ENCODE results near the gene HNRNPLL. TPM values are rescaled to one million over a fixed set of nuclear protein-coding genes. Genes with fewer than 3 reads are reported as not detected.

Gene HNRNPLL
- total and polyA plus RNA-seq, 7 donors: 6.4 to 22.4 (median 17.8) TPM

GRCh38 chr2:38551746-38552145 lies 51.0 kb downstream of the HNRNPLL start:
- Histone ChIP-seq H3K36me3 (ENCODE audit: insufficient read depth in 1 of 2, low read depth in 1 of 2) (peaks cover 0 to 15% of the 10 kb centered on the region in 2 donors), H3K27ac (no peak overlapping the region), H3K4me1 (peaks cover 8% of the 10 kb centered on the region), H3K4me3 (no peak overlapping the region), H3K27me3 (ENCODE audit: insufficient read depth in 3 of 3, low read length in 2 of 3) (no peaks in the 10 kb centered on the region), H3K9me3 (no peaks in the 10 kb centered on the region)
- 96 to 98% (median 97%) methylated on average over 2 of the region's 2 CpGs for WGBS, 3 donors
- ATAC-seq (no peak), DNase-seq (no peak)
- no peak for TF ChIP-seq CTCF (IDR thresholded peaks at IDR 0.05)
- intact Hi-C loops (cut with DNase I): no loop called here

GRCh38 chr2:38551171-38551570 lies 51.6 kb downstream of the HNRNPLL start:
- intact Hi-C loops (cut with DNase I): no loop called here
- no peak for ATAC-seq
- no peak for TF ChIP-seq CTCF (IDR thresholded peaks at IDR 0.05)

GRCh38 chr2:38549851-38550250 lies 52.9 kb downstream of the HNRNPLL start:
- no peaks in the 10 kb centered on the region for H3K9me3 ChIP-seq
- no peaks in the 10 kb centered on the region for H3K27me3 ChIP-seq (ENCODE audit: insufficient read depth in 3 of 3, low read length in 2 of 3)
- H3K4me3 ChIP-seq: no peak overlapping the region
- DNase-seq (no peak), ATAC-seq (no peak)
- no peak for TF ChIP-seq CTCF (IDR thresholded peaks at IDR 0.05)
- 84 to 87% (median 87%) methylated on average over 4 of the region's 4 CpGs for WGBS, 3 donors
- intact Hi-C loops (cut with DNase I): no loop called here
- H3K4me1 ChIP-seq: no peaks in the 10 kb centered on the region
- H3K36me3 ChIP-seq (ENCODE audit: insufficient read depth in 1 of 2, low read depth in 1 of 2): peaks cover 0 to 15% of the 10 kb centered on the region in 2 donors
- no peak overlapping the region for H3K27ac ChIP-seq

More at GRCh38 chr2:38551171-38551570, 51.6 kb downstream of the HNRNPLL start:
- H3K36me3 ChIP-seq (ENCODE audit: insufficient read depth in 1 of 2, low read depth in 1 of 2): peaks cover 0 to 15% of the 10 kb centered on the region in 2 donors
- H3K4me3 ChIP-seq: no peak overlapping the region
- H3K9me3 ChIP-seq: no peaks in the 10 kb centered on the region
- DNase-seq: no peak
- no peak overlapping the region for H3K27ac ChIP-seq
- 93 to 96% (median 95%) methylated on average over 3 of the region's 3 CpGs for WGBS, 3 donors
- peaks cover 3% of the 10 kb centered on the region for H3K4me1 ChIP-seq
- H3K27me3 ChIP-seq (ENCODE audit: insufficient read depth in 3 of 3, low read length in 2 of 3): no peaks in the 10 kb centered on the region

- Histone ChIP-seq H3K36me3 (ENCODE audit: insufficient read depth in 1 of 2, low read depth in 1 of 2) (peaks cover 0 to 12% of the 10 kb centered on the region in 2 donors), H3K9me3 (no peaks in the 10 kb centered on the region), H3K27ac (no peak overlapping the region), H3K27me3 (ENCODE audit: insufficient read depth in 3 of 3, low read length in 2 of 3) (no peaks in the 10 kb centered on the region), H3K4me3 (no peak overlapping the region), H3K4me1 (no peaks in the 10 kb centered on the region)
- ATAC-seq (no peak), DNase-seq (no peak)
- WGBS, 3 donors: 76 to 78% (median 77%) methylated on average over 7 of the region's 7 CpGs
- intact Hi-C loops (cut with DNase I): no loop called here
- no peak for TF ChIP-seq CTCF (IDR thresholded peaks at IDR 0.05)
These were observed 53.5 kb downstream of the HNRNPLL start for GRCh38 chr2:38549071-38549704.

GRCh38 chr2:38547791-38548190 lies 54.9 kb downstream of the HNRNPLL start:
- intact Hi-C loops (cut with DNase I): no loop called here
- no peaks in the 10 kb centered on the region for H3K27me3 ChIP-seq (ENCODE audit: insufficient read depth in 3 of 3, low read length in 2 of 3)
- H3K27ac ChIP-seq: no peak overlapping the region
- H3K4me3 ChIP-seq: no peak overlapping the region
- 86 to 93% (median 89%) methylated on average over 1 of the region's 1 CpG for WGBS, 3 donors
- no peak for DNase-seq
- no peak for ATAC-seq
- no peak for TF ChIP-seq CTCF (IDR thresholded peaks at IDR 0.05)
- H3K36me3 ChIP-seq (ENCODE audit: insufficient read depth in 1 of 2, low read depth in 1 of 2): peaks cover 0 to 11% of the 10 kb centered on the region in 2 donors
- no peaks in the 10 kb centered on the region for H3K9me3 ChIP-seq
- no peaks in the 10 kb centered on the region for H3K4me1 ChIP-seq
